Karpas-422 (cell line): ENCODE results near the gene HECW1. TPM values are rescaled to one million over a fixed set of nuclear protein-coding genes. Genes with fewer than 3 reads are reported as not detected.

Experiments
- DNase-seq: peaks from one replicate; pipeline ENCODE4 v3.0.0-alpha.2; 2015
- H2AFZ ChIP-seq: fragments of 200-600 bp; sonication (generic); 2 replicates; pipeline ENCODE4 v1.6.1; 2014; ENCODE audit warnings: antibody characterized with exemption, low read length, mixed read lengths
- H3K27ac ChIP-seq: fragments of 200-600 bp; sonication (generic); 2 replicates; pipeline ENCODE4 v1.5.1; 2014; ENCODE audit warnings: mild to moderate bottlenecking, low read length, moderate library complexity
- H3K27me3 ChIP-seq: fragments of 200-600 bp; sonication (generic); 2 replicates; pipeline ENCODE4 v1.6.1; 2014; ENCODE audit warnings: low read length, mixed read lengths
- H3K36me3 ChIP-seq: fragments of 200-600 bp; sonication (generic); 2 replicates; pipeline ENCODE4 v1.6.1; 2014; ENCODE audit warnings: low read length, mixed read lengths; ENCODE audit not compliant: insufficient read depth
- H3K4me1 ChIP-seq: fragments of 200-600 bp; sonication (generic); 2 replicates; pipeline ENCODE4 v1.6.1; 2014; ENCODE audit warnings: mild to moderate bottlenecking, low read length, mixed read lengths
- H3K4me2 ChIP-seq: fragments of 200-600 bp; sonication (generic); 2 replicates; pipeline ENCODE4 v1.6.1; 2014; ENCODE audit warnings: low read length, low read depth, mild to moderate bottlenecking; ENCODE audit not compliant: poor library complexity, severe bottlenecking
- H3K4me3 ChIP-seq: fragments of 200-600 bp; sonication (generic); 2 replicates; pipeline ENCODE4 v1.5.1; 2014; ENCODE audit warnings: mild to moderate bottlenecking, antibody characterized with exemption, low read length, mixed read lengths
- H3K79me2 ChIP-seq: fragments of 200-600 bp; sonication (generic); 2 replicates; pipeline ENCODE4 v1.6.1; 2014; ENCODE audit warnings: mild to moderate bottlenecking, low read length, mixed read lengths
- H3K9ac ChIP-seq: fragments of 200-600 bp; sonication (generic); 2 replicates; pipeline ENCODE4 v1.6.0; 2014; ENCODE audit warnings: low read length
- H3K9me2 ChIP-seq: fragments of 200-600 bp; sonication (generic), shearing (Covaris generic); replicated peaks from 2 replicates; pipeline ENCODE4 v1.6.0; 2014; ENCODE audit warnings: mild to moderate bottlenecking, low read length, moderate library complexity; ENCODE audit not compliant: insufficient read depth
- H3K9me3 ChIP-seq: fragments of 300-700, 200-600 bp; sonication (generic); 2 replicates; pipeline ENCODE4 v1.6.1; 2014; ENCODE audit warnings: low read length, mixed read lengths
- H4K20me1 ChIP-seq: fragments of 200-600 bp; sonication (generic); 2 replicates; pipeline ENCODE4 v1.6.1; 2014; ENCODE audit warnings: mild to moderate bottlenecking, antibody characterized with exemption, low read length, low read depth; ENCODE audit not compliant: insufficient read depth
- total RNA-seq: library from RNA; depleted of rRNA; stranded (reverse); fragments of >200 nt; shearing (Covaris generic); gene quantifications from 2 replicates; pipeline ENCODE4 v1.2.3, GENCODE V29; 2014; ENCODE audit warnings: low replicate concordance

Gene HECW1
- total RNA-seq, 1 experiment from 2014 or later, result not detected

- no peak overlapping the region for H3K4me2 ChIP-seq
- H3K27ac ChIP-seq, result no peak overlapping the region
- no peaks in the 10 kb centered on the region for H3K4me1 ChIP-seq
- no peaks in the 10 kb centered on the region for H4K20me1 ChIP-seq
- no peaks in the 10 kb centered on the region for H3K9me2 ChIP-seq
- H3K27me3 ChIP-seq, result no peaks in the 10 kb centered on the region
- no peaks in the 10 kb centered on the region for H3K36me3 ChIP-seq
- H3K79me2 ChIP-seq, result no peaks in the 10 kb centered on the region
- H3K9ac ChIP-seq, result no peak overlapping the region
- H2AFZ ChIP-seq, result no peak overlapping the region
- H3K4me3 ChIP-seq, result no peak overlapping the region
- no peaks in the 10 kb centered on the region for H3K9me3 ChIP-seq
- no peak for DNase-seq
Observed at GRCh38 chr7:43317075-43317474, 204.6 kb downstream of the HECW1 start.

GRCh38 chr7:43318188-43318770 lies 205.8 kb downstream of the HECW1 start:
- no peak overlapping the region for H2AFZ ChIP-seq
- H3K79me2 ChIP-seq, result no peaks in the 10 kb centered on the region
- H3K4me1 ChIP-seq, result no peaks in the 10 kb centered on the region
- no peaks in the 10 kb centered on the region for H3K27me3 ChIP-seq
- H3K4me3 ChIP-seq, result no peak overlapping the region
- H3K27ac ChIP-seq, result no peak overlapping the region
- no peak overlapping the region for H3K9ac ChIP-seq
- no peaks in the 10 kb centered on the region for H3K36me3 ChIP-seq
- no peaks in the 10 kb centered on the region for H3K9me3 ChIP-seq
- no peak for DNase-seq
- no peak overlapping the region for H3K4me2 ChIP-seq
- H4K20me1 ChIP-seq, result no peaks in the 10 kb centered on the region
- H3K9me2 ChIP-seq, result no peaks in the 10 kb centered on the region

- Histone ChIP-seq H2AFZ (no peak overlapping the region), H3K9me3 (no peaks in the 10 kb centered on the region), H3K4me1 (no peaks in the 10 kb centered on the region), H3K27me3 (no peaks in the 10 kb centered on the region), H3K27ac (no peak overlapping the region), H3K9me2 (no peaks in the 10 kb centered on the region), H3K36me3 (no peaks in the 10 kb centered on the region), H3K4me3 (no peak overlapping the region), H4K20me1 (no peaks in the 10 kb centered on the region), H3K4me2 (no peak overlapping the region), H3K9ac (no peak overlapping the region), H3K79me2 (no peaks in the 10 kb centered on the region)
- DNase-seq, result no peak
Observed at GRCh38 chr7:43325595-43325994, 213.1 kb downstream of the HECW1 start.

GRCh38 chr7:43328336-43328735 lies 215.9 kb downstream of the HECW1 start:
- H3K9me2 ChIP-seq, result no peaks in the 10 kb centered on the region
- no peak overlapping the region for H3K4me2 ChIP-seq
- no peak overlapping the region for H2AFZ ChIP-seq
- no peak for DNase-seq
- no peak overlapping the region for H3K9ac ChIP-seq
- no peak overlapping the region for H3K4me3 ChIP-seq
- H3K27me3 ChIP-seq, result no peaks in the 10 kb centered on the region
- no peaks in the 10 kb centered on the region for H3K9me3 ChIP-seq
- H3K4me1 ChIP-seq, result no peaks in the 10 kb centered on the region
- H3K79me2 ChIP-seq, result no peaks in the 10 kb centered on the region
- no peaks in the 10 kb centered on the region for H3K36me3 ChIP-seq
- no peaks in the 10 kb centered on the region for H4K20me1 ChIP-seq
- H3K27ac ChIP-seq, result no peak overlapping the region

DNA sequence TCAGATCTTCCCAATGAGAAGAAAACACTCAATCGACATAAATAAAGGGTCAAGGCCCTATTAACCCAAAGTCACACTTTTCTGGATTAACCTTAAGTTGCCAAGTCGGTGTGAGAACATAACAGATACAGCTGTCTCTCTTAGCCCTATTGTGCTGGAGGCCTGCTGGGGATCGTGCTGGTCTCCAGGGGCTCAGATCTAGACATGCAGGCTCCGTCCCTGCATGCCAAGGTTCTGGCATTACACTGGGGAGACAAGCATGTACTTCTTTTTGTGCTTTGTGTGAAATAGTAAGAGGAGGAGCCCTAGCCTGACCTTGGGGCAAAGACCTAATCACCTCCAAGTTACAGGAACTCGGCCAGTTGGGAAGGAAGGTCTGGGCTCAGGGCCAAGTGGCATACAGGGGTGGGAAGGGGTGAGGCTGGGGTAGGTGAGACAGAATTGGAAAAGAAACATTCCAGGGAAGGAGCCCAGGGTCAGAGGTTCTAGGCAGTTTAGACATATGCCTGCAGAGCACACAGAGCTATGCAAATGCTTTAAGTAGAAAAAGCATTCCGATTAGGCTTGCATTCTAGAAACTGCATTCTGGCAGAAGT lies 216.4 kb downstream of the HECW1 start:
- no peaks in the 10 kb centered on the region for H3K36me3 ChIP-seq
- H3K4me3 ChIP-seq, result no peak overlapping the region
- H3K9me2 ChIP-seq, result no peaks in the 10 kb centered on the region
- no peak overlapping the region for H3K4me2 ChIP-seq
- no peak for DNase-seq
- no peak overlapping the region for H3K27ac ChIP-seq
- no peaks in the 10 kb centered on the region for H4K20me1 ChIP-seq
- no peaks in the 10 kb centered on the region for H3K4me1 ChIP-seq
- H3K9me3 ChIP-seq, result no peaks in the 10 kb centered on the region
- no peak overlapping the region for H2AFZ ChIP-seq
- H3K79me2 ChIP-seq, result no peaks in the 10 kb centered on the region
- no peak overlapping the region for H3K9ac ChIP-seq
- H3K27me3 ChIP-seq, result no peaks in the 10 kb centered on the region

DNA sequence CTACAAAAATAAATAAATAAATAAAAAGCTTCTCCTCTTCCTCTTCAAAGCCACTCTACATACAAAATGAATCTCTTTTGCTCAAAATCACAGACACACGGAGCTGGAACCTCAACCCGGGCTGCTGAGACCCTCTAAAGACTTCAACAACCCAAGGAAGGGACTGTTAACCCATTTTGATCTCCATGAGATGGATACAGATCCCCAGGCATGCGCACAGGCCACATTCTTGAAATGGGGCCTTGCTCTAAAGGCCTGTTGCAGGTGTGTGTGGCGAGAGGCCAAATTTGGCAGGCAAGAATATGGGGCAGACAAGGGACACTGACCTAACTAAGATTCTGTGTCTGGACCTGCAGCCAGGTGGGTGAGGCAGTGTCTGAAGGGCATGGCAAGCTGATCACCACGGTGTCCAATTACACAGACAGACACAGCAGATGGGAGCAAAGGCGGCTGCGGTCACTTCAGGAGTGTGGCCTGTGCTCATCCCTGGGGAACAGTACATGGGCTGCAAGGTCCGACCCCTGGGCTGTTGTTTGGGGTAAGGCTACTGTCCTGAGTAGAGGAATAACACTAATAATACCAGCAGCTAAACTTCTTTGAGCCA lies 219.8 kb downstream of the HECW1 start:
- no peak overlapping the region for H3K27ac ChIP-seq
- no peak overlapping the region for H3K9ac ChIP-seq
- no peak for DNase-seq
- no peak overlapping the region for H3K4me3 ChIP-seq
- no peak overlapping the region for H3K4me2 ChIP-seq
- no peaks in the 10 kb centered on the region for H4K20me1 ChIP-seq
- H3K79me2 ChIP-seq, result no peaks in the 10 kb centered on the region
- H3K9me3 ChIP-seq, result no peaks in the 10 kb centered on the region
- no peaks in the 10 kb centered on the region for H3K4me1 ChIP-seq
- H3K27me3 ChIP-seq, result no peaks in the 10 kb centered on the region
- H3K9me2 ChIP-seq, result no peaks in the 10 kb centered on the region
- no peak overlapping the region for H2AFZ ChIP-seq
- no peaks in the 10 kb centered on the region for H3K36me3 ChIP-seq

DNA sequence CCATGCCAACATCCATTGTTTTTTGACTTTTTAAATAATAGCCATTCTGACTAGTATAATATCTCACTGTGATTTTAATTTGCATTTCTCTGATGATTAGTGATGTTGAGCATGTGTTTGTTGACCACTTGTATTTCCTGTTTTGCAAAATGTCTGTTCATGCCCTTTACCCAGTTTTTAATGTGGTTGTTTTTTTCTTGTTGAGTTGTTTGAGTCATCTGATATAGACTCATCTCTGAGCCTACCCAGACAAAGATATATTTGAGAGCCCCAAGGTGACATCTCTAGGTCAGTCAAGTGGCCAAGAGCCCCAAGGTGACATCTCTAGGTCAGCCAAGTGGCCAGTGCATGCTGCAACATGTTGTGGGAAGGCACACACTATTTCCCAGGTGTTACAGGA lies 224.7 kb downstream of the HECW1 start:
- H3K36me3 ChIP-seq, result no peaks in the 10 kb centered on the region
- H3K4me1 ChIP-seq, result no peaks in the 10 kb centered on the region
- no peaks in the 10 kb centered on the region for H3K9me2 ChIP-seq
- H2AFZ ChIP-seq, result no peak overlapping the region
- no peak overlapping the region for H3K4me3 ChIP-seq
- no peak overlapping the region for H3K9ac ChIP-seq
- H3K27ac ChIP-seq, result no peak overlapping the region
- H3K79me2 ChIP-seq, result no peaks in the 10 kb centered on the region
- H3K27me3 ChIP-seq, result no peaks in the 10 kb centered on the region
- H4K20me1 ChIP-seq, result no peaks in the 10 kb centered on the region
- no peak overlapping the region for H3K4me2 ChIP-seq
- no peaks in the 10 kb centered on the region for H3K9me3 ChIP-seq
- DNase-seq, result no peak

DNA sequence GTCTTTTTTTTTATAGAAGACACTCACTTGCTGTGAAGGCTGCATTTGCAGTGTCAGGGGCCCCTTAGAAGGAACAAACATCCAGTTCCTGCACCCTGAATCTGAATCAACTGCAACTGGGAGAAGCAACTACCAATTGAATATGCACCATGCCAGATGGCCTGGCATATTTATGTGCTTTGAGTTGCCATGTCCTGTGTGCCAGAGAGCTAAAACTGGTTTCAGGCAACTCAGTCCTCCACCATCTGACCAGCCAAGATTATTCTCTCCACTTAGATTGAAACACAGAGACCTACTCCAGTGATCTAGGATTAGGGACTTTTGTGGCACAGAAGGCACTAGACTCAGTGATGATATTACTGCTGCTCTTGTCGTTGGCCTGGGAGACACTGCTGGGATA lies 225.4 kb downstream of the HECW1 start:
- H3K79me2 ChIP-seq, result no peaks in the 10 kb centered on the region
- no peak overlapping the region for H2AFZ ChIP-seq
- H3K9me2 ChIP-seq, result no peaks in the 10 kb centered on the region
- H3K4me3 ChIP-seq, result no peak overlapping the region
- H3K9ac ChIP-seq, result no peak overlapping the region
- H3K27ac ChIP-seq, result no peak overlapping the region
- H3K36me3 ChIP-seq, result no peaks in the 10 kb centered on the region
- no peaks in the 10 kb centered on the region for H3K9me3 ChIP-seq
- H3K27me3 ChIP-seq, result no peaks in the 10 kb centered on the region
- no peaks in the 10 kb centered on the region for H4K20me1 ChIP-seq
- no peak overlapping the region for H3K4me2 ChIP-seq
- H3K4me1 ChIP-seq, result no peaks in the 10 kb centered on the region
- no peak for DNase-seq
